GM10847 (cell line): ENCODE measurements around the gene S100A5.

ENCODE experiments used
- POLR2A ChIP-seq: IDR thresholded peaks from 2 replicates; pipeline ENCODE4 v1.6.1; 2011; ENCODE audit not compliant: insufficient read length; ENCODE audit errors: extremely low read depth

The S100A5 gene

GRCh38 chr1:153540394-153541361 lies at the start of gene S100A5:
S100A5 (minus strand) TSS chr1:153540934; CDS start chr1:153540191, 743 bp downstream.
- no peak for TF ChIP-seq POLR2A

- TF ChIP-seq POLR2A = no peak
Observed at GRCh38 chr1:153588482-153588881, 47.7 kb upstream of the S100A5 start.

- TF ChIP-seq POLR2A = no peak
Observed at GRCh38 chr1:153587314-153587713, 46.6 kb upstream of the S100A5 start.

- TF ChIP-seq POLR2A = no peak
Observed at GRCh38 chr1:153586347-153586746, 45.6 kb upstream of the S100A5 start.

GRCh38 chr1:153585006-153585405 lies 44.3 kb upstream of the S100A5 start:
- TF ChIP-seq POLR2A = no peak

- TF ChIP-seq POLR2A = no peak
Observed at GRCh38 chr1:153583976-153584375, 43.2 kb upstream of the S100A5 start.

GRCh38 chr1:153578936-153579335 lies 38.2 kb upstream of the S100A5 start:
- TF ChIP-seq POLR2A = no peak

- no peak for TF ChIP-seq POLR2A
Observed at GRCh38 chr1:153578490-153578889, 37.8 kb upstream of the S100A5 start.

GRCh38 chr1:153577624-153578051 lies 36.9 kb upstream of the S100A5 start:
- TF ChIP-seq POLR2A = no peak

- TF ChIP-seq POLR2A = no peak
Observed at GRCh38 chr1:153577138-153577537, 36.4 kb upstream of the S100A5 start.

- no peak for TF ChIP-seq POLR2A
Observed at GRCh38 chr1:153573351-153573750, 32.6 kb upstream of the S100A5 start.

- TF ChIP-seq POLR2A = no peak
Observed at GRCh38 chr1:153572569-153573015, 31.9 kb upstream of the S100A5 start.

- no peak for TF ChIP-seq POLR2A
Observed at GRCh38 chr1:153571706-153572105, 31.0 kb upstream of the S100A5 start.

- TF ChIP-seq POLR2A = no peak
Observed at GRCh38 chr1:153570874-153571273, 30.1 kb upstream of the S100A5 start.

GRCh38 chr1:153569465-153569864 lies 28.7 kb upstream of the S100A5 start:
- no peak for TF ChIP-seq POLR2A

- TF ChIP-seq POLR2A = no peak
Observed at GRCh38 chr1:153568367-153569099, 27.8 kb upstream of the S100A5 start.
